Activated T-cell treated with anti-CD3 and anti-CD28 coated beads, Interleukin-2, amount 50 U/mL, for 24 hours (primary cell): ENCODE results near the gene MAP4K2.
A peak's percentile ranks its signal among the peaks of the same experiment; 100 is the strongest.

ENCODE experiments used
- DNase-seq: peaks from one replicate; pipeline ENCODE4 v3.0.0-alpha.2; 2020
- H3K27ac Mint-ChIP-seq: 2 replicates; pipeline ENCODE4 v1.8.0; 2020; ENCODE audit warnings: mild to moderate bottlenecking, mixed read lengths
- H3K27me3 Mint-ChIP-seq: 2 replicates; pipeline ENCODE4 v1.8.0; 2020; ENCODE audit warnings: mixed read lengths
- H3K36me3 Mint-ChIP-seq: 2 replicates; pipeline ENCODE4 v1.8.0; 2020; ENCODE audit warnings: low read depth, mixed read lengths
- H3K4me1 Mint-ChIP-seq: 2 replicates; pipeline ENCODE4 v1.8.0; 2020; ENCODE audit warnings: low read depth, mixed read lengths
- H3K4me3 Mint-ChIP-seq: 2 replicates; pipeline ENCODE4 v1.8.0; 2020; ENCODE audit warnings: mild to moderate bottlenecking, moderate library complexity, mixed read lengths
- H3K9me3 Mint-ChIP-seq: 2 replicates; pipeline ENCODE4 v1.8.0; 2020; ENCODE audit warnings: mixed read lengths

The MAP4K2 gene

GRCh38 chr11:64754919-64755662 lies 47.9 kb downstream of the MAP4K2 start:
- H3K27ac Mint-ChIP-seq: no peak overlapping the region
- no peak for DNase-seq
- H3K36me3 Mint-ChIP-seq: peaks cover 41% of the 10 kb centered on the region
- no peak overlapping the region for H3K4me3 Mint-ChIP-seq
- H3K4me1 Mint-ChIP-seq: peaks cover 22% of the 10 kb centered on the region
- no peaks in the 10 kb centered on the region for H3K27me3 Mint-ChIP-seq
- H3K9me3 Mint-ChIP-seq: no peaks in the 10 kb centered on the region

GRCh38 chr11:64754124-64754918 lies 48.7 kb downstream of the MAP4K2 start:
- Mint-ChIP-seq H3K36me3 (peaks cover 39% of the 10 kb centered on the region), H3K4me1 (peaks cover 15% of the 10 kb centered on the region), H3K9me3 (no peaks in the 10 kb centered on the region), H3K27me3 (no peaks in the 10 kb centered on the region), H3K27ac (peak overlapping the region; percentile 47), H3K4me3 (no peak overlapping the region)
- DNase-seq: no peak

- H3K27ac Mint-ChIP-seq: peak overlapping the region; percentile 47
These were observed 49.5 kb downstream of the MAP4K2 start for GRCh38 chr11:64753380-64754123.

GRCh38 chr11:64753019-64753379 lies 50.0 kb downstream of the MAP4K2 start:
- Mint-ChIP-seq H3K27ac (peak overlapping the region; percentile 22), H3K27me3 (no peaks in the 10 kb centered on the region), H3K4me1 (peaks cover 13% of the 10 kb centered on the region), H3K36me3 (peaks cover 39% of the 10 kb centered on the region), H3K4me3 (no peak overlapping the region), H3K9me3 (no peaks in the 10 kb centered on the region)
- no peak for DNase-seq

More at GRCh38 chr11:64753380-64754123, 49.5 kb downstream of the MAP4K2 start:
- no peak for DNase-seq
- no peak overlapping the region for H3K4me3 Mint-ChIP-seq
- H3K27me3 Mint-ChIP-seq: no peaks in the 10 kb centered on the region
- H3K36me3 Mint-ChIP-seq: peaks cover 39% of the 10 kb centered on the region
- peaks cover 13% of the 10 kb centered on the region for H3K4me1 Mint-ChIP-seq
- H3K9me3 Mint-ChIP-seq: no peaks in the 10 kb centered on the region

- no peak for DNase-seq
- Mint-ChIP-seq H3K27ac (peak overlapping the region; percentile 69), H3K4me3 (no peak overlapping the region), H3K36me3 (peaks cover 38% of the 10 kb centered on the region), H3K4me1 (peaks cover 13% of the 10 kb centered on the region), H3K27me3 (no peaks in the 10 kb centered on the region), H3K9me3 (no peaks in the 10 kb centered on the region)
These were observed 50.6 kb downstream of the MAP4K2 start for GRCh38 chr11:64752175-64752970.

GRCh38 chr11:64751580-64751979 lies 51.4 kb downstream of the MAP4K2 start:
- H3K4me3 Mint-ChIP-seq: no peak overlapping the region
- no peaks in the 10 kb centered on the region for H3K27me3 Mint-ChIP-seq
- no peaks in the 10 kb centered on the region for H3K9me3 Mint-ChIP-seq
- no peak overlapping the region for H3K27ac Mint-ChIP-seq
- peaks cover 13% of the 10 kb centered on the region for H3K4me1 Mint-ChIP-seq
- no peak for DNase-seq
- H3K36me3 Mint-ChIP-seq: peaks cover 35% of the 10 kb centered on the region

GRCh38 chr11:64751136-64751535 lies 51.9 kb downstream of the MAP4K2 start:
- Mint-ChIP-seq H3K27ac (peak overlapping the region; percentile 18), H3K27me3 (no peaks in the 10 kb centered on the region), H3K4me3 (no peak overlapping the region), H3K9me3 (no peaks in the 10 kb centered on the region), H3K36me3 (peaks cover 35% of the 10 kb centered on the region), H3K4me1 (peaks cover 15% of the 10 kb centered on the region)
- no peak for DNase-seq

GRCh38 chr11:64750361-64751054 lies 52.5 kb downstream of the MAP4K2 start:
- peak overlapping the region; percentile 22 for H3K27ac Mint-ChIP-seq
- H3K4me1 Mint-ChIP-seq: peaks cover 18% of the 10 kb centered on the region
- no peaks in the 10 kb centered on the region for H3K27me3 Mint-ChIP-seq
- no peaks in the 10 kb centered on the region for H3K9me3 Mint-ChIP-seq
- no peak overlapping the region for H3K4me3 Mint-ChIP-seq
- no peak for DNase-seq
- peaks cover 35% of the 10 kb centered on the region for H3K36me3 Mint-ChIP-seq

- DNase-seq: no peak
- peaks cover 7% of the 10 kb centered on the region for H3K27me3 Mint-ChIP-seq
- H3K27ac Mint-ChIP-seq: peak overlapping the region; percentile 76
- no peaks in the 10 kb centered on the region for H3K9me3 Mint-ChIP-seq
- H3K36me3 Mint-ChIP-seq: peaks cover 27% of the 10 kb centered on the region
- H3K4me1 Mint-ChIP-seq: peaks cover 31% of the 10 kb centered on the region
- H3K4me3 Mint-ChIP-seq: no peak overlapping the region
These were observed 54.9 kb downstream of the MAP4K2 start for GRCh38 chr11:64747961-64748665.

GRCh38 chr11:64746486-64746885 lies 56.5 kb downstream of the MAP4K2 start:
- H3K9me3 Mint-ChIP-seq: no peaks in the 10 kb centered on the region
- H3K36me3 Mint-ChIP-seq: peaks cover 15% of the 10 kb centered on the region

GRCh38 chr11:64745521-64746328 lies 57.3 kb downstream of the MAP4K2 start:
- peak; percentile 81 for DNase-seq
- H3K4me1 Mint-ChIP-seq: peaks cover 37% of the 10 kb centered on the region

More at GRCh38 chr11:64746486-64746885, 56.5 kb downstream of the MAP4K2 start:
- H3K4me3 Mint-ChIP-seq: no peak overlapping the region
- peaks cover 38% of the 10 kb centered on the region for H3K4me1 Mint-ChIP-seq
- no peak overlapping the region for H3K27ac Mint-ChIP-seq
- peaks cover 7% of the 10 kb centered on the region for H3K27me3 Mint-ChIP-seq
- DNase-seq: no peak

GRCh38 chr11:64745189-64745520 lies 57.9 kb downstream of the MAP4K2 start:
- Mint-ChIP-seq H3K36me3 (peaks cover 2% of the 10 kb centered on the region), H3K27ac (peak overlapping the region; percentile 79), H3K4me3 (peak overlapping the region; percentile 71), H3K9me3 (no peaks in the 10 kb centered on the region), H3K4me1 (peaks cover 31% of the 10 kb centered on the region), H3K27me3 (peaks cover 7% of the 10 kb centered on the region)
- peak; percentile 70 for DNase-seq

More at GRCh38 chr11:64745521-64746328, 57.3 kb downstream of the MAP4K2 start:
- Mint-ChIP-seq H3K9me3 (no peaks in the 10 kb centered on the region), H3K4me3 (peak overlapping the region; percentile 71), H3K36me3 (peaks cover 8% of the 10 kb centered on the region), H3K27me3 (peaks cover 7% of the 10 kb centered on the region), H3K27ac (peak overlapping the region; percentile 79)
